ENCODE measurements around the gene ZNF358. TPM values are rescaled to one million over a fixed set of nuclear protein-coding genes. Genes with fewer than 3 reads are reported as not detected.

Gene ZNF358
- total and polyA plus RNA-seq, 2 donors (not counting 1 experiment from before 2014, with no cell fraction given) = 16.7 to 26.8 TPM

DNA sequence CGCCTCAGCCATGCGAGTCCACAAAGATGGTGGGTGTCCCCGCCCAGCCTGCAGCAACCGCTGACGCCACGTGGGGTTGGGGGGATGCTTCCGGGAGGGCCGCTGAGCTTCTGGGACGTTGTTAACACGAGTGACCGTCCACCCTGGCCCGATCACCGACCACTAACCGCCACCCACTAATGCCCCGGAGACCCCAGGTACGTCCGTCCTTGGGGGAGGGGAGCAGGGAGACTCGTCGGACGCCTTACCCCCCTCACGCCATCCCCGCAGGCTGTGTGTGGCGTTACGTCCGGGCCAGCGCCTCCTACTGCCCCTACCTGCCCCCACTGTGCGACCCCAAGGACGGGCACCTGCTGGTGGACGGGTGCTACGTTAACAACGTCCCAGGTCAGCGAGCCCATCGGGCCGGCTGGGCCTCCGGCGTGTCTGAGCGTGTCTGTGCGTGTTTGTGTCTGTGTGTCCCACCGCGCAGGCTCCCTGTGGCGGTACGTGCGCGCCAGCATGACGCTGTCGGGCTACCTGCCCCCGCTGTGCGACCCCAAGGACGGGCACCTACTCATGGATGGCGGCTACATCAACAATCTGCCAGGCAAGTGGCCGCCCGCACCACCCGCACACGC is 40.9 kb downstream of the ZNF358 start:
- Histone ChIP-seq H3K36me3 (ENCODE audit: control insufficient read depth, insufficient read depth, low read length) (peaks cover 27% of the 10 kb centered on the region), H2AFZ (ENCODE audit: low read length) (no peak overlapping the region), H3K27me3 (ENCODE audit: control insufficient read depth, insufficient read depth, low read length) (no peaks in the 10 kb centered on the region), H3K27ac (ENCODE audit: insufficient read depth, low read length) (no peak overlapping the region), H3K4me1 (ENCODE audit: control insufficient read depth, extremely low read depth, insufficient read depth, low read length) (no peaks in the 10 kb centered on the region), H3K79me2 (ENCODE audit: control insufficient read depth, insufficient read depth, low read length) (no peaks in the 10 kb centered on the region), H3K9me3 (ENCODE audit: control insufficient read depth, insufficient read depth, low read depth, low read length) (no peaks in the 10 kb centered on the region), H3K4me2 (ENCODE audit: extremely low read depth, insufficient read depth, low read length) (no peak overlapping the region), H4K20me1 (ENCODE audit: control insufficient read depth, extremely low read depth, insufficient read depth, low read length) (no peaks in the 10 kb centered on the region), H3K9ac (ENCODE audit: insufficient read depth, low read length) (no peak overlapping the region), H3K4me3 (replicated peaks in 1 of 4; ENCODE audit: control extremely low read depth in 1 of 4, insufficient read depth in 1 of 4, low read depth in 3 of 4, low read length in 4 of 4) (no peak overlapping the region)
- DNase-seq (ENCODE audit: low read depth in 2 of 2) = no peak
- TF ChIP-seq CTCF (conservative IDR thresholded peaks at IDR 0.05 in 1 of 2, IDR thresholded peaks at IDR 0.05 in 1 of 2; ENCODE audit: low read depth in 1 of 2, low read length in 2 of 2) = no peak
- TF ChIP-seq EZH2 (IDR thresholded peaks at IDR 0.05; ENCODE audit: low read length, missing control alignments) = no peak

- Histone ChIP-seq H3K4me3 (replicated peaks in 1 of 4; ENCODE audit: control extremely low read depth in 1 of 4, insufficient read depth in 1 of 4, low read depth in 3 of 4, low read length in 4 of 4) (no peak overlapping the region), H4K20me1 (ENCODE audit: control insufficient read depth, extremely low read depth, insufficient read depth, low read length) (no peaks in the 10 kb centered on the region), H3K4me1 (ENCODE audit: control insufficient read depth, extremely low read depth, insufficient read depth, low read length) (no peaks in the 10 kb centered on the region), H3K9ac (ENCODE audit: insufficient read depth, low read length) (no peak overlapping the region), H3K36me3 (ENCODE audit: control insufficient read depth, insufficient read depth, low read length) (peaks cover 27% of the 10 kb centered on the region), H3K27ac (ENCODE audit: insufficient read depth, low read length) (no peak overlapping the region), H3K27me3 (ENCODE audit: control insufficient read depth, insufficient read depth, low read length) (no peaks in the 10 kb centered on the region), H3K4me2 (ENCODE audit: extremely low read depth, insufficient read depth, low read length) (no peak overlapping the region), H2AFZ (ENCODE audit: low read length) (no peak overlapping the region), H3K79me2 (ENCODE audit: control insufficient read depth, insufficient read depth, low read length) (no peaks in the 10 kb centered on the region), H3K9me3 (ENCODE audit: control insufficient read depth, insufficient read depth, low read depth, low read length) (no peaks in the 10 kb centered on the region)
- TF ChIP-seq EZH2 (IDR thresholded peaks at IDR 0.05; ENCODE audit: low read length, missing control alignments) (no peak), CTCF (conservative IDR thresholded peaks at IDR 0.05 in 1 of 2, IDR thresholded peaks at IDR 0.05 in 1 of 2; ENCODE audit: low read depth in 1 of 2, low read length in 2 of 2) (no peak)
- DNase-seq (ENCODE audit: low read depth in 2 of 2) = no peak
Observed at GRCh38 chr19:7558667-7559066, 42.8 kb downstream of the ZNF358 start.

DNA sequence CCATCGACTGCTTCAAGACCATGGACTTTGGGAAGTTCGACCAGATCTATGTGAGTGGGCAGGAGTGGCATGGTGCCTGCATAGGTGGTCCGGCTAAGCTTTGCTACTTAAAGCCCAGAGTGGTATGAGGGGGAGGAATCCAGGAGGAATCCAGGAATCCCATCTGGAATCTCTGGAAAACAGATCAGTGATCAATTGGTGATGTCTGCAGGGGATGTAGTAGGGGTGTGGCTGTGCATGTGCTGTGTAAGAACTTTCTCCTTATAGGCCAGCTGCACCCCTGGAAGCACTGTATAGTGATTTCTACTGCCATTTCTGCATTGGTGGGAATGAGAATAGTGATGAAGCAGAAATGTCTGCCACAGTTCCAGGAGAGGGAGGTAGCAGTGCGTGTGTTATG is 43.2 kb downstream of the ZNF358 start:
- Histone ChIP-seq H3K4me2 (ENCODE audit: extremely low read depth, insufficient read depth, low read length) (no peak overlapping the region), H3K9me3 (ENCODE audit: control insufficient read depth, insufficient read depth, low read depth, low read length) (no peaks in the 10 kb centered on the region), H3K4me3 (replicated peaks in 1 of 4; ENCODE audit: control extremely low read depth in 1 of 4, insufficient read depth in 1 of 4, low read depth in 3 of 4, low read length in 4 of 4) (no peak overlapping the region), H3K27me3 (ENCODE audit: control insufficient read depth, insufficient read depth, low read length) (no peaks in the 10 kb centered on the region), H3K36me3 (ENCODE audit: control insufficient read depth, insufficient read depth, low read length) (peaks cover 27% of the 10 kb centered on the region), H2AFZ (ENCODE audit: low read length) (no peak overlapping the region), H3K4me1 (ENCODE audit: control insufficient read depth, extremely low read depth, insufficient read depth, low read length) (no peaks in the 10 kb centered on the region), H3K27ac (ENCODE audit: insufficient read depth, low read length) (no peak overlapping the region), H4K20me1 (ENCODE audit: control insufficient read depth, extremely low read depth, insufficient read depth, low read length) (no peaks in the 10 kb centered on the region), H3K79me2 (ENCODE audit: control insufficient read depth, insufficient read depth, low read length) (no peaks in the 10 kb centered on the region), H3K9ac (ENCODE audit: insufficient read depth, low read length) (no peak overlapping the region)
- DNase-seq (ENCODE audit: low read depth in 2 of 2) = no peak
- TF ChIP-seq CTCF (conservative IDR thresholded peaks at IDR 0.05 in 1 of 2, IDR thresholded peaks at IDR 0.05 in 1 of 2; ENCODE audit: low read depth in 1 of 2, low read length in 2 of 2) = no peak
- no peak for TF ChIP-seq EZH2 (IDR thresholded peaks at IDR 0.05; ENCODE audit: low read length, missing control alignments)

Data from fibroblast of lung (primary cell).